ENCODE measurements around the gene PAM.

PAM gene

DNA sequence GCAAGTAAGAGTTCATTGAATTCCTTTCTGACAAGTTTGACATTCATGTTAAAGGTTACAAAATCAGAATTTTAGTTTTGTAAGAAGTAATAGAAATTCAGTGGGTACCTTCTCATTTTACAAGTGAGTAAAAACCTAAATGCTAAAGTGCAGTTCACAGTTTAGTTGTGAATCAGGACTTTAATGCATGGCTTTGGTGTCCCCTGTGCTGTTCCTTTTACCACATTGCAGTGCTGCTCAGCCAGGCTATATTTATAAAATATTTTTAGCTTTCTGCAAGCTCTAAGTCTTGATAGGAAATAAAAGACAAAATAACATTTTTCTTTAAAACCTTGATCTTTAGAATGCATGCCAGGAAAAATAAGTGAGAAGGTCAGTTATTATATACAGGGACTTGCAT lies 26.3 kb downstream of the PAM start:
- Histone ChIP-seq H3K36me3 (no peaks in the 10 kb centered on the region), H3K4me1 (peaks cover 4% of the 10 kb centered on the region; the same call in 1 of the 2 replicates), H3K4me3 (ENCODE audit: low read depth, low read length) (no peak overlapping the region), H3K9me3 (no peaks in the 10 kb centered on the region), H3K27me3 (no peaks in the 10 kb centered on the region)
- TF ChIP-seq CTCF (IDR thresholded peaks at IDR 0.05; ENCODE audit: low read depth, low read length) = no peak
- no peak for DNase-seq

GRCh38 chr5:102781786-102782185 lies 26.7 kb downstream of the PAM start:
- Histone ChIP-seq H3K9me3 (no peaks in the 10 kb centered on the region), H3K27me3 (no peaks in the 10 kb centered on the region), H3K4me1 (peaks cover 4% of the 10 kb centered on the region; the same call in 1 of the 2 replicates), H3K36me3 (no peaks in the 10 kb centered on the region), H3K4me3 (ENCODE audit: low read depth, low read length) (no peak overlapping the region)
- DNase-seq = no peak
- TF ChIP-seq CTCF (IDR thresholded peaks at IDR 0.05; ENCODE audit: low read depth, low read length) = no peak

- no peak for DNase-seq
- Histone ChIP-seq H3K4me3 (ENCODE audit: low read depth, low read length) (no peak overlapping the region), H3K4me1 (peaks cover 7% of the 10 kb centered on the region), H3K36me3 (no peaks in the 10 kb centered on the region), H3K9me3 (no peaks in the 10 kb centered on the region), H3K27me3 (no peaks in the 10 kb centered on the region)
- no peak for TF ChIP-seq CTCF (IDR thresholded peaks at IDR 0.05; ENCODE audit: low read depth, low read length)
Observed at GRCh38 chr5:102782217-102782872, 27.2 kb downstream of the PAM start.

- Histone ChIP-seq H3K36me3 (no peaks in the 10 kb centered on the region), H3K9me3 (no peaks in the 10 kb centered on the region), H3K27me3 (no peaks in the 10 kb centered on the region), H3K4me3 (ENCODE audit: low read depth, low read length) (no peak overlapping the region), H3K4me1 (peaks cover 14% of the 10 kb centered on the region)
- no peak for DNase-seq
- TF ChIP-seq CTCF (IDR thresholded peaks at IDR 0.05; ENCODE audit: low read depth, low read length) = no peak
Observed at GRCh38 chr5:102787134-102787533, 32.0 kb downstream of the PAM start.

DNA sequence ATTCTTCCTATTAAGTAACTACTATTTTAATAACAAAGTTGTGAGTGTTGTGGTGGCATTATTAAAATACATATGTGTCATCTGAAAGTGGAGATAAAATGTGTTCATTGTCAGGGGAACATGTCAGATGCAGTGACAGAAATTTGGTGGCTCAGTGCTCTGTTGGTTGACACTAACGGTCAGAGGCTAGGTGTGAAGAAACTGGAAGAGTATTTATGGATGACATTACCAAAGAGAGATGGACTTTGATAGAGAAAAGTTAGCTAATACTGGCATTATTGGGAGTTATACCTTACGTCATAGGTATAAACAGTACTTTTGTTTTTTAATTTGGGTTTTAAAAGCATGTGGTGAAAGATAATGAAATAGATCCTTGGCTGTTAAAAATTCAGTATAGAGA lies 33.7 kb downstream of the PAM start:
- no peaks in the 10 kb centered on the region for H3K36me3 ChIP-seq
- no peak overlapping the region for H3K4me3 ChIP-seq (ENCODE audit: low read depth, low read length)
- peaks cover 14% of the 10 kb centered on the region for H3K4me1 ChIP-seq
- no peak for DNase-seq
- no peak for TF ChIP-seq CTCF (IDR thresholded peaks at IDR 0.05; ENCODE audit: low read depth, low read length)
- no peaks in the 10 kb centered on the region for H3K9me3 ChIP-seq
- no peaks in the 10 kb centered on the region for H3K27me3 ChIP-seq

- DNase-seq = no peak
- no peak overlapping the region for H3K4me3 ChIP-seq (ENCODE audit: low read depth, low read length)
- H3K36me3 ChIP-seq = no peaks in the 10 kb centered on the region
- no peaks in the 10 kb centered on the region for H3K9me3 ChIP-seq
- peaks cover 17% of the 10 kb centered on the region for H3K4me1 ChIP-seq
- no peaks in the 10 kb centered on the region for H3K27me3 ChIP-seq
- TF ChIP-seq CTCF (IDR thresholded peaks at IDR 0.05; ENCODE audit: low read depth, low read length) = no peak
Observed at GRCh38 chr5:102789469-102789868, 34.4 kb downstream of the PAM start.

All from BE2C (cell line).